ENCODE measurements around the gene TRAPPC2L.

The TRAPPC2L gene

DNA sequence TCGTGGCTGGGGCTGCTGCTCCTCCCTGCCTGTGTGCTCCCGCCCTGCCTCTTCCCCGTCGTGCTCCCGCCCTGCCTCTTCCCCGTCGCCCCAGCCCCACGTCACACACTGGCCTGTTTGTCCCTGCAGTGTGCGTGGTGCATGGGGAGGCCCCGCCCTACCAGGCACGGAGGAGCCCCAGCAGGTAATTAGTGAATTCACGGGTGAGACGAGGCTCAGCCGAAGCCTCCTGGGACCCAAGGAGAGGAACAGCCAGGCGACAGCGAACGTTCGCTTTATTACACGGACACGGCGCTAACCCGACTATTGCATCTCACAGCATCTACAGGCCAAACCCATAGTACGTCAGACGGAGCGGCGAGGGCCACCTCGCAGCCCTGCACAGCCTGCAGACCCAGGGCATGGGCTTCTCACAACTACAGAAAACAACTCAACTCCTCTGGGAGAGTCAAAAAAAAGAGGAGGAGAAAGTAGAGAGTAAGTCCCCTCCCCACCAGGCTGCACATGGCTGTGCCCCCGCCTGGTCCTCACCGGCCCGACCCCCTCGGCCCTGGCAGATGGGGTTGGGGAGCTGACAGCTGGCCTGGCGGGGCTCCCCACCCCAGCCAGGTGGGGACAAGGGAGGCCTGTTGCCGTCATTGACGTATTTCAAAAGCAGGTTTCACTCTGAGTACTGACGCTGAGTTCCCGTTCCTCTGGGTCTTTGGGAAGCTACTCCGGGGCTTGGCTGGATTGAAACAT lies 13.9 kb downstream of the TRAPPC2L start:
- no peak overlapping the region for H3K27ac ChIP-seq
- TF ChIP-seq CTCF (IDR thresholded peaks at IDR 0.05), result no peak
- no peak for TF ChIP-seq ZFX (IDR thresholded peaks at IDR 0.05; ENCODE audit: borderline replicate concordance)

- no peak overlapping the region for H3K27ac ChIP-seq
- no peak for TF ChIP-seq ZFX (IDR thresholded peaks at IDR 0.05; ENCODE audit: borderline replicate concordance)
- TF ChIP-seq CTCF (IDR thresholded peaks at IDR 0.05), result no peak
Observed at GRCh38 chr16:88871349-88871702, 14.4 kb downstream of the TRAPPC2L start.

- TF ChIP-seq CTCF (IDR thresholded peaks at IDR 0.05) (no peak), ZFX (IDR thresholded peaks at IDR 0.05; ENCODE audit: borderline replicate concordance) (no peak)
- H3K27ac ChIP-seq, result no peak overlapping the region
Observed at GRCh38 chr16:88871730-88872416, 14.9 kb downstream of the TRAPPC2L start.

DNA sequence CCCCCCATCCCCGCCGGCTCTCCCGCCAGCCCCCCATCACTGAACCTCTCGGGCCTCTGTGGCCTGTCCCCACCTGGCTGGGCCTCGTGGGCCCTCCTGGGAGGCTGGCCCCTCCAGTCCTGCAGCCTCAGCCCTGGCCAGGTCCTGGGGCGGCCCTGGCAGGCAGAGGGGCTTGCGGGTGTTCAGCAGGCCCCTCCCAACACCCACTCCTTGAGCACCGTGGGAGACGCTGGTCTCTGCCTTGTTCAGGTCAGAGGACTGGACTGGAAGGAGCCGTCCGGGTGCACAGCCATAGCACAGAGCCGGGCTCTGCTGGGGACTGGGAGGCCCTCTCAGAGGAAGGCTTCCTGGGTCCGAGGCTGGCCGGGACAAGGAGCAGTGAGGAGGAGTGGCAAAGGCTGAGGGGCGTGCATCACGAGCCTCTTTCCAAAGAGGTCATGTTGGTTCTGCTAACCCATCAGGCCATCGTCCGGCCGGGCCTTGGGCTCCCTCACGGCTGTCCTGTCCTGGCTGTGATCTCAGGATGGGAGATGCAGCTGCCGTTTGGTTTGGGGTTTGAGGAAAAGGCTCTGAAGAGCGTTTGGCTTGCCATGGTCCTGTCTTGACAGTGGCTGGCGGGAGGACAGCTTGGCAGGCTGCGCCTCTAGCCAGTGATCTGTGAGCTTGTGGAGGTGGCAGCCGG lies 15.9 kb downstream of the TRAPPC2L start:
- no peak for TF ChIP-seq CTCF (IDR thresholded peaks at IDR 0.05)
- no peak for TF ChIP-seq ZFX (IDR thresholded peaks at IDR 0.05; ENCODE audit: borderline replicate concordance)
- no peak overlapping the region for H3K27ac ChIP-seq

- no peak for TF ChIP-seq ZFX (IDR thresholded peaks at IDR 0.05; ENCODE audit: borderline replicate concordance)
- no peak for TF ChIP-seq CTCF (IDR thresholded peaks at IDR 0.05)
- H3K27ac ChIP-seq, result no peak overlapping the region
Observed at GRCh38 chr16:88874938-88875599, 18.1 kb downstream of the TRAPPC2L start.

GRCh38 chr16:88875703-88876234 lies 18.8 kb downstream of the TRAPPC2L start:
- TF ChIP-seq CTCF (IDR thresholded peaks at IDR 0.05) (no peak), ZFX (IDR thresholded peaks at IDR 0.05; ENCODE audit: borderline replicate concordance) (no peak)
- no peak overlapping the region for H3K27ac ChIP-seq

Data from 22Rv1 (cell line).